Measurements from ENCODE around the gene PTPRT. TPM values are rescaled to one million over a fixed set of nuclear protein-coding genes. Genes with fewer than 3 reads are reported as not detected.

Gene PTPRT
- total and polyA plus RNA-seq, 11 donors, result 0.04 to 2.5 (median 0.25) TPM; not detected in 2

- no peak overlapping the region for H3K27ac ChIP-seq
- H3K27me3 ChIP-seq, result no peaks in the 10 kb centered on the region
- no peak for TF ChIP-seq CTCF (IDR thresholded peaks at IDR 0.05)
- no peak for TF ChIP-seq POLR2A (IDR thresholded peaks at IDR 0.05)
- no peaks in the 10 kb centered on the region for H3K36me3 ChIP-seq
- H3K4me3 ChIP-seq, result no peak overlapping the region
- DNase-seq (no peak), ATAC-seq (no peak)
- H3K9me3 ChIP-seq, result peaks cover 0 to 4% (median 0%) of the 10 kb centered on the region in 12 donors
- 81 to 90% (median 86%) methylated on average over 5 of the region's 5 CpGs for WGBS, 4 donors
- H3K4me1 ChIP-seq, result no peaks in the 10 kb centered on the region
- intact Hi-C loops (cut with DNase I), result no loop called here
Measured at GRCh38 chr20:42749556-42749955, 440.1 kb downstream of the PTPRT start.

GRCh38 chr20:42747765-42748411, 441.8 kb downstream of the PTPRT start:
- 29 to 45% (median 38%) methylated on average over 2 of the region's 2 CpGs for WGBS, 4 donors
- H3K27ac ChIP-seq, result no peak overlapping the region
- H3K27me3 ChIP-seq, result no peaks in the 10 kb centered on the region
- H3K4me3 ChIP-seq, result no peak overlapping the region
- no peak for ATAC-seq
- H3K36me3 ChIP-seq, result no peaks in the 10 kb centered on the region
- peaks cover 0 to 8% (median 0%) of the 10 kb centered on the region in 12 donors for H3K9me3 ChIP-seq
- intact Hi-C loops (cut with DNase I), result no loop called here
- no peak for DNase-seq
- no peaks in the 10 kb centered on the region for H3K4me1 ChIP-seq
- TF ChIP-seq CTCF (IDR thresholded peaks at IDR 0.05) (no peak), POLR2A (IDR thresholded peaks at IDR 0.05) (no peak)

GRCh38 chr20:42744756-42745465, 444.8 kb downstream of the PTPRT start:
- TF ChIP-seq CTCF (IDR thresholded peaks at IDR 0.05) (no peak), POLR2A (IDR thresholded peaks at IDR 0.05) (no peak)
- Histone ChIP-seq H3K27me3 (no peaks in the 10 kb centered on the region), H3K4me1 (no peaks in the 10 kb centered on the region), H3K9me3 (peaks cover 0 to 17% (median 3%) of the 10 kb centered on the region in 12 donors), H3K4me3 (no peak overlapping the region), H3K36me3 (no peaks in the 10 kb centered on the region), H3K27ac (no peak overlapping the region)
- WGBS, 4 donors, result 62 to 81% (median 73%) methylated on average over 6 of the region's 6 CpGs
- DNase-seq (no peak), ATAC-seq (no peak)
- intact Hi-C loops (cut with DNase I), result no loop called here

- TF ChIP-seq POLR2A (IDR thresholded peaks at IDR 0.05) (no peak), CTCF (IDR thresholded peaks at IDR 0.05) (no peak)
- H3K36me3 ChIP-seq, result no peaks in the 10 kb centered on the region
- intact Hi-C loops (cut with DNase I), result no loop called here
- ATAC-seq, result no peak
- H3K4me3 ChIP-seq, result no peak overlapping the region
- 61 to 87% (median 71%) methylated on average over 3 to 5 of the region's 5 CpGs for WGBS, 4 donors
- no peak overlapping the region for H3K27ac ChIP-seq
- H3K4me1 ChIP-seq, result no peaks in the 10 kb centered on the region
- no peak for DNase-seq
- H3K27me3 ChIP-seq, result no peaks in the 10 kb centered on the region
- H3K9me3 ChIP-seq, result peaks cover 0 to 17% (median 3%) of the 10 kb centered on the region in 12 donors
Measured at GRCh38 chr20:42742926-42743325, 446.8 kb downstream of the PTPRT start.
